ENCODE results near the gene PTPRU. TPM values are rescaled to one million over a fixed set of nuclear protein-coding genes. Genes with fewer than 3 reads are reported as not detected.
A peak's percentile ranks its signal among the peaks of the same experiment; 100 is the strongest.

Gene PTPRU
- total RNA-seq, 1 experiment from 2014 or later, result 25.7 TPM

GRCh38 chr1:29237129-29237821, 953 bp downstream of the PTPRU start:
- no peak overlapping the region for H3K27ac ChIP-seq (ENCODE audit: low read length)
- peaks cover 24% of the 10 kb centered on the region for H3K4me1 ChIP-seq (ENCODE audit: insufficient read depth, low read length)
- H3K9me2 ChIP-seq (replicated peaks; ENCODE audit: low read length), result no peaks in the 10 kb centered on the region
- H3K4me2 ChIP-seq (ENCODE audit: low read length), result peak overlapping the region; percentile 85
- H2AFZ ChIP-seq (ENCODE audit: low read length), result peak overlapping the region; percentile 83
- H3F3A ChIP-seq (ENCODE audit: low read length, unreplicated experiment), result no peaks in the 10 kb centered on the region
- peaks cover 34% of the 10 kb centered on the region for H3K79me2 ChIP-seq (ENCODE audit: low read length)
- peak overlapping the region; percentile 90 for H3K4me3 ChIP-seq (ENCODE audit: low read length)
- no peaks in the 10 kb centered on the region for H3K9me3 ChIP-seq (ENCODE audit: low read length)
- H3K36me3 ChIP-seq (ENCODE audit: low read depth, low read length), result no peaks in the 10 kb centered on the region
- peak; percentile 31 for DNase-seq
- POLR2A ChIA-PET (ENCODE audit: unreplicated experiment), result no interaction called here
- H3K9ac ChIP-seq (ENCODE audit: low read length), result peak overlapping the region; percentile 60
- H4K20me1 ChIP-seq (ENCODE audit: low read length), result no peaks in the 10 kb centered on the region
- CTCF ChIA-PET, result interaction anchor here (0.5 to 1.0 kb wide), 2 partner anchors 452 to 1143 kb away, joined by 3 to 4 read pairs; no protein-coding TSS in a partner anchor
- intact Hi-C loops (cut with micrococcal nuclease), result loop anchor here (5.0 to 10.0 kb wide), 7 partner anchors 335 to 1480 kb away; no protein-coding TSS in a partner anchor
- peak; percentile 10 for ATAC-seq
- TF ChIP-seq EZH2phosphoT487 (IDR thresholded peaks at IDR 0.05; ENCODE audit: borderline replicate concordance, low read length) (no peak), CTCF (conservative IDR thresholded peaks at IDR 0.05; ENCODE audit: low read depth, low read length) (no peak), EZH2 (IDR thresholded peaks at IDR 0.05; ENCODE audit: low read length, unreplicated experiment) (no peak)
- H3K27me3 ChIP-seq (ENCODE audit: low read length), result no peaks in the 10 kb centered on the region
- BruUV-seq (replicated peaks), result no TSS peak

- no peaks in the 10 kb centered on the region for H3K36me3 ChIP-seq (ENCODE audit: low read depth, low read length)
- peak overlapping the region; percentile 80 for H3K4me3 ChIP-seq (ENCODE audit: low read length)
- no peaks in the 10 kb centered on the region for H3K27me3 ChIP-seq (ENCODE audit: low read length)
- H2AFZ ChIP-seq (ENCODE audit: low read length), result peak overlapping the region; percentile 94
- peaks cover 34% of the 10 kb centered on the region for H3K79me2 ChIP-seq (ENCODE audit: low read length)
- ChIA-PET POLR2A (ENCODE audit: unreplicated experiment) (no interaction called here), CTCF (no interaction called here)
- H4K20me1 ChIP-seq (ENCODE audit: low read length), result no peaks in the 10 kb centered on the region
- no TSS peak for BruUV-seq (replicated peaks)
- peak overlapping the region; percentile 74 for H3K27ac ChIP-seq (ENCODE audit: low read length)
- no peaks in the 10 kb centered on the region for H3K9me2 ChIP-seq (replicated peaks; ENCODE audit: low read length)
- intact Hi-C loops (cut with micrococcal nuclease), result loop anchor here (2.0 to 10.0 kb wide), 9 partner anchors 21 to 1479 kb away; no protein-coding TSS in a partner anchor
- H3K4me2 ChIP-seq (ENCODE audit: low read length), result peak overlapping the region; percentile 94
- peak; percentile 40 for DNase-seq
- no peaks in the 10 kb centered on the region for H3K9me3 ChIP-seq (ENCODE audit: low read length)
- H3F3A ChIP-seq (ENCODE audit: low read length, unreplicated experiment), result no peaks in the 10 kb centered on the region
- TF ChIP-seq EZH2phosphoT487 (IDR thresholded peaks at IDR 0.05; ENCODE audit: borderline replicate concordance, low read length) (no peak), EZH2 (IDR thresholded peaks at IDR 0.05; ENCODE audit: low read length, unreplicated experiment) (no peak), CTCF (conservative IDR thresholded peaks at IDR 0.05; ENCODE audit: low read depth, low read length) (no peak)
- H3K9ac ChIP-seq (ENCODE audit: low read length), result peak overlapping the region; percentile 70
- peak; percentile 10 for ATAC-seq
- H3K4me1 ChIP-seq (ENCODE audit: insufficient read depth, low read length), result peaks cover 25% of the 10 kb centered on the region
These were observed 1.7 kb downstream of the PTPRU start for GRCh38 chr1:29237852-29238619.
